ENCODE results near the gene WWOX. TPM values are rescaled to one million over a fixed set of nuclear protein-coding genes. Genes with fewer than 3 reads are reported as not detected.

Gene WWOX
- total RNA-seq, 1 donor from 2014 or later, result 34.9 TPM

DNA sequence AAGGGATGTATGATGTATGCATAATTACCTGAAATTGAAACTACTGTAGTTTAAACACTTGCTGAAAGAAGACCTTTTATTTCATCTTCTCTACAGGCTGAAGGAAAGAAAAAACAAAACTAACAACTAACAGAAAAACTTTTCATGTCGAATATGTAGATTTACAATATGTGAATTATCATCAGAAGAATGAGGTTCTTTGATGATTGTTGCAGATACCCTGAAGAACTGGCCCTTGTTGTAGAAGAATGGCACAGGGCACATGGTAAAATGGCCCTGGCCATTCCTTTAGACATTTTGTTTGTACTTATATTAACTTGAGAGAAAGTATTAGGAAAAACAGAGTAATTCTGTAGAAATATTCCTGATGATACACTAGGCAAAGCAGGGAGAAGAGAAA, 1057.3 kb downstream of the WWOX start:
- no peak overlapping the region for H3K4me3 ChIP-seq (ENCODE audit: low read depth, low read length)
- TF ChIP-seq, protein P1, sequence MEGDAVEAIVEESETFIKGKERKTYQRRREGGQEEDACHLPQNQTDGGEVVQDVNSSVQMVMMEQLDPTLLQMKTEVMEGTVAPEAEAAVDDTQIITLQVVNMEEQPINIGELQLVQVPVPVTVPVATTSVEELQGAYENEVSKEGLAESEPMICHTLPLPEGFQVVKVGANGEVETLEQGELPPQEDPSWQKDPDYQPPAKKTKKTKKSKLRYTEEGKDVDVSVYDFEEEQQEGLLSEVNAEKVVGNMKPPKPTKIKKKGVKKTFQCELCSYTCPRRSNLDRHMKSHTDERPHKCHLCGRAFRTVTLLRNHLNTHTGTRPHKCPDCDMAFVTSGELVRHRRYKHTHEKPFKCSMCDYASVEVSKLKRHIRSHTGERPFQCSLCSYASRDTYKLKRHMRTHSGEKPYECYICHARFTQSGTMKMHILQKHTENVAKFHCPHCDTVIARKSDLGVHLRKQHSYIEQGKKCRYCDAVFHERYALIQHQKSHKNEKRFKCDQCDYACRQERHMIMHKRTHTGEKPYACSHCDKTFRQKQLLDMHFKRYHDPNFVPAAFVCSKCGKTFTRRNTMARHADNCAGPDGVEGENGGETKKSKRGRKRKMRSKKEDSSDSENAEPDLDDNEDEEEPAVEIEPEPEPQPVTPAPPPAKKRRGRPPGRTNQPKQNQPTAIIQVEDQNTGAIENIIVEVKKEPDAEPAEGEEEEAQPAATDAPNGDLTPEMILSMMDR (IDR thresholded peaks at IDR 0.05; ENCODE audit: insufficient read depth, low read length, poor library complexity, severe bottlenecking), result no peak
- H3K27me3 ChIP-seq (ENCODE audit: control insufficient read depth, insufficient read depth, low read length), result no peaks in the 10 kb centered on the region
- H3K36me3 ChIP-seq (ENCODE audit: control insufficient read depth, insufficient read depth, low read length), result no peaks in the 10 kb centered on the region
- no peak for DNase-seq (ENCODE audit: low read depth)

DNA sequence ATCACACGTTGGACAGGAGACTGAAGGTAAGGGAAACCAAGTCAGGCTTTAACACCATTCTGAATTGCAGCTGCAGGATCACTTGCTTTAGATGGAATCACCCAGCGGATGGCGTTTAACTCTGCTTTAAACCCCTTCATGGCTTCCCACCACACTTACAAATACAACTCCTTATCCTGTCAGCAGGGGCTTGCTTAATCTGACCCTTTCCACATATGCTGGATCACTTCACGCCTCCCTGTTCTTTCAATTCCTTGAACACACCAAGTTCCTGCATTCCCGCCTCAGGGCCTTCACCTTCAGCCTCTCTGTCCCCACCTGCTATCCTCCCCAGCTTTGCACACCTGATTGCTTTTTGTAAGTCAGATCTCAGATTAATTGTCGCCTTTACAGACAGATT, 1058.9 kb downstream of the WWOX start:
- no peak for DNase-seq (ENCODE audit: low read depth)
- no peaks in the 10 kb centered on the region for H3K36me3 ChIP-seq (ENCODE audit: control insufficient read depth, insufficient read depth, low read length)
- no peak overlapping the region for H3K4me3 ChIP-seq (ENCODE audit: low read depth, low read length)
- no peaks in the 10 kb centered on the region for H3K27me3 ChIP-seq (ENCODE audit: control insufficient read depth, insufficient read depth, low read length)
- TF ChIP-seq, protein P1 (IDR thresholded peaks at IDR 0.05; ENCODE audit: insufficient read depth, low read length, poor library complexity, severe bottlenecking), result no peak

DNA sequence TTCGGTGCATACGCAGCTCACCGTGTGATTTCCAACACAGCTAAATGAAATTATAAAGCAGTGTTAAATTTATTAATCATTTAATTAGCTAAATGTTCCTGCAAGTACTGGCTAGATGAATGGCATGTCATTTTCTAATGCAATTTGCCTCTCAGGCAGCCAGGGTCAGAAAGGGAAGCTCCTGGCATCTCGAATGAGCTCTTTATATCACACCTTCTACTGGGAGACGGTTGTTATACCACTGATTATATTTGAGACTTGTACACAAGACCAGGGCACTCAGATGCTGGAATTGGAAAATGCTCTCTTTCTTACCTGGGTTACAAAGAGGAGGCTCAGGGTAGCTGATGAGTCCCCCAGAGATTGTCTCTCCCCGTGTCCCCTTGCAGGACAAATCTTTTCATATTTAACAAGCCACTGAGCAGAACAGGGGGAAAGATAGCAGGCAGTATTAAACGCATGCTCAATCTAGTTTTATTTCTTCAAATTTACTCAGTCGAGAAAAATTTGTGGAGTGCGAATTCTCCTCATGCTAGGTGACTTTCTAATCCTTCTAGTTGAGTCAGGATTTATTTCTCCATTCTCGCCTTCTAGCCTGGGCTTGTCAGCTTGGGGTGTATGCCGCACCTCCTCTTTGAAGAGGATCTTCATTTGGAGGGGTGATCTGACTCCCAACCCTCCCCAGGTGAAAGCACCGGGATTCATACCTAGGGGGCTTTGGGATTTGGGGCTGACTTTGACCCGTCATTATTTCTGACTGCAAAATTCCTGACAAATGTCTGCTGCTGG, 1060.0 kb downstream of the WWOX start:
- DNase-seq (ENCODE audit: low read depth), result no peak
- no peak overlapping the region for H3K4me3 ChIP-seq (ENCODE audit: low read depth, low read length)

DNA sequence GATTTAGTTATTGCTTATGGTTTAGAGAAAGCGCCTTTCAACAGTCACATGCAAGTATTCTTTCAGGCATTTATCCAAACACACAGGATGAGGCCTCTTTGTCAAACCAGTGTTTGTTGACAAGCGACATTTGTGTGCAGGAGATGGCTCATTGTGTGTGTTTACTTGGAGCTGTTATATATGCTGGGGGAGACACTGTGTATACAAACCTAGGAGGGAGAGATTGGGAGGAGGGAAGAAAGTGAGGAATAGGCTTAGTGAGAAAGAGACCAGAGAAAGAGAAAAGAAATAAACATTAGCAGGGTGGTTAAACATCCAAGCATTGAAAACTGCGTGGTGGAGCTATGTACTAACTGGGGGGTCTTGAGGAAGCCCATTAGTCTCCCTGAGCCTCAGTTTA, 1063.5 kb downstream of the WWOX start:
- DNase-seq (ENCODE audit: low read depth), result no peak
- no peaks in the 10 kb centered on the region for H3K27me3 ChIP-seq (ENCODE audit: control insufficient read depth, insufficient read depth, low read length)
- H3K4me3 ChIP-seq (ENCODE audit: low read depth, low read length), result no peak overlapping the region
- TF ChIP-seq, protein P1 (IDR thresholded peaks at IDR 0.05; ENCODE audit: insufficient read depth, low read length, poor library complexity, severe bottlenecking), result no peak
- no peaks in the 10 kb centered on the region for H3K36me3 ChIP-seq (ENCODE audit: control insufficient read depth, insufficient read depth, low read length)

More for the DNA sequence above, 1060.0 kb downstream of the WWOX start:
- Histone ChIP-seq H3K36me3 (ENCODE audit: control insufficient read depth, insufficient read depth, low read length) (no peaks in the 10 kb centered on the region), H3K27me3 (ENCODE audit: control insufficient read depth, insufficient read depth, low read length) (no peaks in the 10 kb centered on the region)
- TF ChIP-seq, protein P1 (IDR thresholded peaks at IDR 0.05; ENCODE audit: insufficient read depth, low read length, poor library complexity, severe bottlenecking), result no peak

DNA sequence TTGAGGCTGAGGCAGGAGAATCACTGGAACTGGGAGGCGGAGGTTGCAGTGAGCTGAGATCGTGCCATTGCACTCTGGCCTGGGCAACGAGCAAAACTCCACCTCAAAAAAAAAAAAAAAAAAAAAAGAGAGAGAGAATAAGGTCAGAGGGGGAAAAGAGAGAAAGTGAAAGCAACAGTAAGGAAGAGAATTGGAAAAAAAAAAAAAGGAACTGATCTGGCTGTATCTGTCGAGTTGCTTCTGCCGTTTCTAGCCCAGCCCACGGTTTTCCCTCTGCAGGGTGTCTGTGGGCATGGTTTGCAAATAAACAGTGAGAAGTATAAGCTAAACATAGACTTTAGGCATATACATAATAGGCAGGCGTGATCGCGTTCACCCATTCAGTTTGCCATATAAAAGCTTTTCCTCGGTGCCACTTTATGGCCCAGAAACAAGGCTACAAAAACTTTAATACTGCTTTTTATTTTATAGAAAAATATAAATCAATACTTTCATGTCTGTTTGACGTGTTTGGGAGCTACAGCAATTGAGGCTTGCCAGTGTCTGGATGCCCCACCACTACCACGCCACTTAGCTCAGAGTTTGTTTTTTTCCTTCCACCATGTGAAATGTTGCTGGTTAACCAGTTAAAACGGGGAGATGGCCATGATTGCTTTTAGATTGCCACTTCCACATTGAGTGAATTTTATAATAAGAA, 1064.4 kb downstream of the WWOX start:
- Histone ChIP-seq H3K27me3 (ENCODE audit: control insufficient read depth, insufficient read depth, low read length) (no peaks in the 10 kb centered on the region), H3K36me3 (ENCODE audit: control insufficient read depth, insufficient read depth, low read length) (no peaks in the 10 kb centered on the region), H3K4me3 (ENCODE audit: low read depth, low read length) (no peak overlapping the region)
- no peak for DNase-seq (ENCODE audit: low read depth)
- TF ChIP-seq, protein P1 (IDR thresholded peaks at IDR 0.05; ENCODE audit: insufficient read depth, low read length, poor library complexity, severe bottlenecking), result no peak

All from kidney epithelial cell (primary cell).